Stimulated activated CD8-positive, alpha-beta memory T cell treated with anti-CD3 and anti-CD28 coated beads, Interleukin-2, amount 100 ng/mL, for 1 hour (primary cell): ENCODE data around the gene MALAT1.
"Not testable (repeated sequence)": the region's sequence is repeated elsewhere in the genome, so short reads cannot be mapped to it uniquely, and the experiment has no call there.

Source experiments
- DNase-seq, 2 donors: peaks; one replicate each; pipeline ENCODE4 v3.0.0-alpha.2; 2020; ENCODE audit warnings: low read depth in 2 of 2

MALAT1 gene

DNA sequence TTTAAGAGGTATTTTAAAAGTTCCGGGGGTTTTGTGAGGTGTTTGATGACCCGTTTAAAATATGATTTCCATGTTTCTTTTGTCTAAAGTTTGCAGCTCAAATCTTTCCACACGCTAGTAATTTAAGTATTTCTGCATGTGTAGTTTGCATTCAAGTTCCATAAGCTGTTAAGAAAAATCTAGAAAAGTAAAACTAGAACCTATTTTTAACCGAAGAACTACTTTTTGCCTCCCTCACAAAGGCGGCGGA lies 193 bp upstream of the MALAT1 start:
- no peak for DNase-seq

DNA sequence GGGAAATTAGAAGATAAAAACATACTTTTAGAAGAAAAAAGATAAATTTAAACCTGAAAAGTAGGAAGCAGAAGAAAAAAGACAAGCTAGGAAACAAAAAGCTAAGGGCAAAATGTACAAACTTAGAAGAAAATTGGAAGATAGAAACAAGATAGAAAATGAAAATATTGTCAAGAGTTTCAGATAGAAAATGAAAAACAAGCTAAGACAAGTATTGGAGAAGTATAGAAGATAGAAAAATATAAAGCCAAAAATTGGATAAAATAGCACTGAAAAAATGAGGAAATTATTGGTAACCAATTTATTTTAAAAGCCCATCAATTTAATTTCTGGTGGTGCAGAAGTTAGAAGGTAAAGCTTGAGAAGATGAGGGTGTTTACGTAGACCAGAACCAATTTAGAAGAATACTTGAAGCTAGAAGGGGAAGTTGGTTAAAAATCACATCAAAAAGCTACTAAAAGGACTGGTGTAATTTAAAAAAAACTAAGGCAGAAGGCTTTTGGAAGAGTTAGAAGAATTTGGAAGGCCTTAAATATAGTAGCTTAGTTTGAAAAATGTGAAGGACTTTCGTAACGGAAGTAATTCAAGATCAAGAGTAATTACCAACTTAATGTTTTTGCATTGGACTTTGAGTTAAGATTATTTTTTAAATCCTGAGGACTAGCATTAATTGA lies 1.0 kb downstream of the MALAT1 start:
- no peak for DNase-seq

DNA sequence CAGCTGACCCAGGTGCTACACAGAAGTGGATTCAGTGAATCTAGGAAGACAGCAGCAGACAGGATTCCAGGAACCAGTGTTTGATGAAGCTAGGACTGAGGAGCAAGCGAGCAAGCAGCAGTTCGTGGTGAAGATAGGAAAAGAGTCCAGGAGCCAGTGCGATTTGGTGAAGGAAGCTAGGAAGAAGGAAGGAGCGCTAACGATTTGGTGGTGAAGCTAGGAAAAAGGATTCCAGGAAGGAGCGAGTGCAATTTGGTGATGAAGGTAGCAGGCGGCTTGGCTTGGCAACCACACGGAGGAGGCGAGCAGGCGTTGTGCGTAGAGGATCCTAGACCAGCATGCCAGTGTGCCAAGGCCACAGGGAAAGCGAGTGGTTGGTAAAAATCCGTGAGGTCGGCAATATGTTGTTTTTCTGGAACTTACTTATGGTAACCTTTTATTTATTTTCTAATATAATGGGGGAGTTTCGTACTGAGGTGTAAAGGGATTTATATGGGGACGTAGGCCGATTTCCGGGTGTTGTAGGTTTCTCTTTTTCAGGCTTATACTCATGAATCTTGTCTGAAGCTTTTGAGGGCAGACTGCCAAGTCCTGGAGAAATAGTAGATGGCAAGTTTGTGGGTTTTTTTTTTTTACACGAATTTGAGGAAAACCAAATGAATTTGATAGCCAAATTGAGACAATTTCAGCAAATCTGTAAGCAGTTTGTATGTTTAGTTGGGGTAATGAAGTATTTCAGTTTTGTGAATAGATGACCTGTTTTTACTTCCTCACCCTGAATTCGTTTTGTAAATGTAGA lies 1.7 kb downstream of the MALAT1 start:
- DNase-seq, result no peak

DNA sequence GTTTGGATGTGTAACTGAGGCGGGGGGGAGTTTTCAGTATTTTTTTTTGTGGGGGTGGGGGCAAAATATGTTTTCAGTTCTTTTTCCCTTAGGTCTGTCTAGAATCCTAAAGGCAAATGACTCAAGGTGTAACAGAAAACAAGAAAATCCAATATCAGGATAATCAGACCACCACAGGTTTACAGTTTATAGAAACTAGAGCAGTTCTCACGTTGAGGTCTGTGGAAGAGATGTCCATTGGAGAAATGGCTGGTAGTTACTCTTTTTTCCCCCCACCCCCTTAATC lies 2.3 kb downstream of the MALAT1 start:
- no peak for DNase-seq

DNA sequence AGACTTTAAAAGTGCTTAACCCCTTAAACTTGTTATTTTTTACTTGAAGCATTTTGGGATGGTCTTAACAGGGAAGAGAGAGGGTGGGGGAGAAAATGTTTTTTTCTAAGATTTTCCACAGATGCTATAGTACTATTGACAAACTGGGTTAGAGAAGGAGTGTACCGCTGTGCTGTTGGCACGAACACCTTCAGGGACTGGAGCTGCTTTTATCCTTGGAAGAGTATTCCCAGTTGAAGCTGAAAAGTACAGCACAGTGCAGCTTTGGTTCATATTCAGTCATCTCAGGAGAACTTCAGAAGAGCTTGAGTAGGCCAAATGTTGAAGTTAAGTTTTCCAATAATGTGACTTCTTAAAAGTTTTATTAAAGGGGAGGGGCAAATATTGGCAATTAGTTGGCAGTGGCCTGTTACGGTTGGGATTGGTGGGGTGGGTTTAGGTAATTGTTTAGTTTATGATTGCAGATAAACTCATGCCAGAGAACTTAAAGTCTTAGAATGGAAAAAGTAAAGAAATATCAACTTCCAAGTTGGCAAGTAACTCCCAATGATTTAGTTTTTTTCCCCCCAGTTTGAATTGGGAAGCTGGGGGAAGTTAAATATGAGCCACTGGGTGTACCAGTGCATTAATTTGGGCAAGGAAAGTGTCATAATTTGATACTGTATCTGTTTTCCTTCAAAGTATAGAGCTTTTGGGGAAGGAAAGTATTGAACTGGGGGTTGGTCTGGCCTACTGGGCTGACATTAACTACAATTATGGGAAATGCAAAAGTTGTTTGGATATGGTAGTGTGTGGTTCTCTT lies 2.8 kb downstream of the MALAT1 start:
- DNase-seq, result no peak

DNA sequence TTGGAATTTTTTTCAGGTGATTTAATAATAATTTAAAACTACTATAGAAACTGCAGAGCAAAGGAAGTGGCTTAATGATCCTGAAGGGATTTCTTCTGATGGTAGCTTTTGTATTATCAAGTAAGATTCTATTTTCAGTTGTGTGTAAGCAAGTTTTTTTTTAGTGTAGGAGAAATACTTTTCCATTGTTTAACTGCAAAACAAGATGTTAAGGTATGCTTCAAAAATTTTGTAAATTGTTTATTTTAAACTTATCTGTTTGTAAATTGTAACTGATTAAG lies 3.4 kb downstream of the MALAT1 start:
- DNase-seq, result no peak

DNA sequence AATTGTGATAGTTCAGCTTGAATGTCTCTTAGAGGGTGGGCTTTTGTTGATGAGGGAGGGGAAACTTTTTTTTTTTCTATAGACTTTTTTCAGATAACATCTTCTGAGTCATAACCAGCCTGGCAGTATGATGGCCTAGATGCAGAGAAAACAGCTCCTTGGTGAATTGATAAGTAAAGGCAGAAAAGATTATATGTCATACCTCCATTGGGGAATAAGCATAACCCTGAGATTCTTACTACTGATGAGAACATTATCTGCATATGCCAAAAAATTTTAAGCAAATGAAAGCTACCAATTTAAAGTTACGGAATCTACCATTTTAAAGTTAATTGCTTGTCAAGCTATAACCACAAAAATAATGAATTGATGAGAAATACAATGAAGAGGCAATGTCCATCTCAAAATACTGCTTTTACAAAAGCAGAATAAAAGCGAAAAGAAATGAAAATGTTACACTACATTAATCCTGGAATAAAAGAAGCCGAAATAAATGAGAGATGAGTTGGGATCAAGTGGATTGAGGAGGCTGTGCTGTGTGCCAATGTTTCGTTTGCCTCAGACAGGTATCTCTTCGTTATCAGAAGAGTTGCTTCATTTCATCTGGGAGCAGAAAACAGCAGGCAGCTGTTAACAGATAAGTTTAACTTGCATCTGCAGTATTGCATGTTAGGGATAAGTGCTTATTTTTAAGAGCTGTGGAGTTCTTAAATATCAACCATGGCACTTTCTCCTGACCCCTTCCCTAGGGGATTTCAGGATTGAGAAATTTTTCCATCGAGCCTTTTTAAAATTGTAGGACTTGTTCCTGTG lies 3.9 kb downstream of the MALAT1 start:
- DNase-seq, result no peak

DNA sequence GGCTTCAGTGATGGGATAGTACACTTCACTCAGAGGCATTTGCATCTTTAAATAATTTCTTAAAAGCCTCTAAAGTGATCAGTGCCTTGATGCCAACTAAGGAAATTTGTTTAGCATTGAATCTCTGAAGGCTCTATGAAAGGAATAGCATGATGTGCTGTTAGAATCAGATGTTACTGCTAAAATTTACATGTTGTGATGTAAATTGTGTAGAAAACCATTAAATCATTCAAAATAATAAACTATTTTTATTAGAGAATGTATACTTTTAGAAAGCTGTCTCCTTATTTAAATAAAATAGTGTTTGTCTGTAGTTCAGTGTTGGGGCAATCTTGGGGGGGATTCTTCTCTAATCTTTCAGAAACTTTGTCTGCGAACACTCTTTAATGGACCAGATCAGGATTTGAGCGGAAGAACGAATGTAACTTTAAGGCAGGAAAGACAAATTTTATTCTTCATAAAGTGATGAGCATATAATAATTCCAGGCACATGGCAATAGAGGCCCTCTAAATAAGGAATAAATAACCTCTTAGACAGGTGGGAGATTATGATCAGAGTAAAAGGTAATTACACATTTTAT lies 4.6 kb downstream of the MALAT1 start:
- DNase-seq, result no peak

DNA sequence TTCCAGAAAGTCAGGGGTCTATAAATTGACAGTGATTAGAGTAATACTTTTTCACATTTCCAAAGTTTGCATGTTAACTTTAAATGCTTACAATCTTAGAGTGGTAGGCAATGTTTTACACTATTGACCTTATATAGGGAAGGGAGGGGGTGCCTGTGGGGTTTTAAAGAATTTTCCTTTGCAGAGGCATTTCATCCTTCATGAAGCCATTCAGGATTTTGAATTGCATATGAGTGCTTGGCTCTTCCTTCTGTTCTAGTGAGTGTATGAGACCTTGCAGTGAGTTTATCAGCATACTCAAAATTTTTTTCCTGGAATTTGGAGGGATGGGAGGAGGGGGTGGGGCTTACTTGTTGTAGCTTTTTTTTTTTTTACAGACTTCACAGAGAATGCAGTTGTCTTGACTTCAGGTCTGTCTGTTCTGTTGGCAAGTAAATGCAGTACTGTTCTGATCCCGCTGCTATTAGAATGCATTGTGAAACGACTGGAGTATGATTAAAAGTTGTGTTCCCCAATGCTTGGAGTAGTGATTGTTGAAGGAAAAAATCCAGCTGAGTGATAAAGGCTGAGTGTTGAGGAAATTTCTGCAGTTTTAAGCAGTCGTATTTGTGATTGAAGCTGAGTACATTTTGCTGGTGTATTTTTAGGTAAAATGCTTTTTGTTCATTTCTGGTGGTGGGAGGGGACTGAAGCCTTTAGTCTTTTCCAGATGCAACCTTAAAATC lies 5.3 kb downstream of the MALAT1 start:
- DNase-seq, result no peak

DNA sequence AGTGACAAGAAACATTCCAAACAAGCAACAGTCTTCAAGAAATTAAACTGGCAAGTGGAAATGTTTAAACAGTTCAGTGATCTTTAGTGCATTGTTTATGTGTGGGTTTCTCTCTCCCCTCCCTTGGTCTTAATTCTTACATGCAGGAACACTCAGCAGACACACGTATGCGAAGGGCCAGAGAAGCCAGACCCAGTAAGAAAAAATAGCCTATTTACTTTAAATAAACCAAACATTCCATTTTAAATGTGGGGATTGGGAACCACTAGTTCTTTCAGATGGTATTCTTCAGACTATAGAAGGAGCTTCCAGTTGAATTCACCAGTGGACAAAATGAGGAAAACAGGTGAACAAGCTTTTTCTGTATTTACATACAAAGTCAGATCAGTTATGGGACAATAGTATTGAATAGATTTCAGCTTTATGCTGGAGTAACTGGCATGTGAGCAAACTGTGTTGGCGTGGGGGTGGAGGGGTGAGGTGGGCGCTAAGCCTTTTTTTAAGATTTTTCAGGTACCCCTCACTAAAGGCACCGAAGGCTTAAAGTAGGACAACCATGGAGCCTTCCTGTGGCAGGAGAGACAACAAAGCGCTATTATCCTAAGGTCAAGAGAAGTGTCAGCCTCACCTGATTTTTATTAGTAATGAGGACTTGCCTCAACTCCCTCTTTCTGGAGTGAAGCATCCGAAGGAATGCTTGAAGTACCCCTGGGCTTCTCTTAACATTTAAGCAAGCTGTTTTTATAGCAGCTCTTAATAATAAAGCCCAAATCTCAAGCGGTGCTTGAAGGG lies 6.0 kb downstream of the MALAT1 start:
- DNase-seq, result no peak

DNA sequence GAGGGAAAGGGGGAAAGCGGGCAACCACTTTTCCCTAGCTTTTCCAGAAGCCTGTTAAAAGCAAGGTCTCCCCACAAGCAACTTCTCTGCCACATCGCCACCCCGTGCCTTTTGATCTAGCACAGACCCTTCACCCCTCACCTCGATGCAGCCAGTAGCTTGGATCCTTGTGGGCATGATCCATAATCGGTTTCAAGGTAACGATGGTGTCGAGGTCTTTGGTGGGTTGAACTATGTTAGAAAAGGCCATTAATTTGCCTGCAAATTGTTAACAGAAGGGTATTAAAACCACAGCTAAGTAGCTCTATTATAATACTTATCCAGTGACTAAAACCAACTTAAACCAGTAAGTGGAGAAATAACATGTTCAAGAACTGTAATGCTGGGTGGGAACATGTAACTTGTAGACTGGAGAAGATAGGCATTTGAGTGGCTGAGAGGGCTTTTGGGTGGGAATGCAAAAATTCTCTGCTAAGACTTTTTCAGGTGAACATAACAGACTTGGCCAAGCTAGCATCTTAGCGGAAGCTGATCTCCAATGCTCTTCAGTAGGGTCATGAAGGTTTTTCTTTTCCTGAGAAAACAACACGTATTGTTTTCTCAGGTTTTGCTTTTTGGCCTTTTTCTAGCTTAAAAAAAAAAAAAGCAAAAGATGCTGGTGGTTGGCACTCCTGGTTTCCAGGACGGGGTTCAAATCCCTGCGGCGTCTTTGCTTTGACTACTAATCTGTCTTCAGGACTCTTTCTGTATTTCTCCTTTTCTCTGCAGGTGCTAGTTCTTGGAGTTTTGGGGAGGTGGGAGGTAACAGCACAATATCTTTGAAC lies 6.8 kb downstream of the MALAT1 start:
- DNase-seq, result no peak

DNA sequence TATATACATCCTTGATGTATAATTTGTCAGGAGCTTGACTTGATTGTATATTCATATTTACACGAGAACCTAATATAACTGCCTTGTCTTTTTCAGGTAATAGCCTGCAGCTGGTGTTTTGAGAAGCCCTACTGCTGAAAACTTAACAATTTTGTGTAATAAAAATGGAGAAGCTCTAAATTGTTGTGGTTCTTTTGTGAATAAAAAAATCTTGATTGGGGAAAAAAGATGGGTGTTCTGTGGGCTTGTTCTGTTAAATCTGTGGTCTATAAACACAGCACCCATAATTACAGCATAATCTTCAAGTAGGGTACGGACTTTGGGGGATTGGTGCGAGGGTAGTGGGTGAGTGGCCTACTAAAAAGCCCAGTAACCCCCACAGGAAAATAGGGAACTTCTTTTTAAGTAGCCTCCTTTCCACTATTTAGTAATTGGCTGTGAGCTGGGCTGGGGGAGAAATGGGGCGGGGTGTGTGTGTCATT lies 7.5 kb downstream of the MALAT1 start:
- DNase-seq, result no peak

DNA sequence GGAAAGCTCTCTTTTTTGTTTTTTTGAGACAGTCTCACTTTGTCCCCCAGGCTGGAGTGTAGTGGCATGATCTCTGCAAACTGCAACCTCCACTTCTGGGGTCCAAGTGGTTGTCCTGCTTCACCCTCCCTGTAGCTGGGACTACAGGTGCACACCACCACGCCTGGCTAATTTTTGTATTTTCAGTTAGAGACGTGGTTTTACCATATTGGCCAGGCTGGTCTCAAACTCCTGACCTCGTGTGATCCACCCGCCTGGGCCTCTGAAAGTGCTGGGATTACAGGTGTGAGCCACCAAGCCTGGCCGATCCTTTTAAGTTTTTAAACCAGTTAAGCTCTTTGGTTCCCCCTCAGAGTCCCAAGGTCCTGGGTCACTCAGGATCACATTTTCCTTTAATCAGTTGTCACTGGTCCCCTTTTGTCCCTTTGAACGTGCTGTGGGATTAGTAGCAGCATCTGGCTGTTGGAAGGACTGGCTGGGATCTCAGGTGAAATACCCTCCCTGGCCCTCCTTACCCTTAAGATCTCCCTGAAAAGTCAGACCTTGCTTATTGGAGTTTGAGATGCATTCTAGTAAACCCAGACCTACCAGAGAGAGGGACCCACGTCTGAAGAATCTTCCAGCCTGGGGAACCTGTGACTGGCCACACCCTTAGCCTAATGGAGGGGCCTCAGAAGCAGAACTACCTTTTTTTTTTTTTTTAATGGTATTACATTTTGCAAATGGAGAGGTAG lies 8.1 kb downstream of the MALAT1 start:
- peak in 1 of 2 donors; percentile 38 for DNase-seq

DNA sequence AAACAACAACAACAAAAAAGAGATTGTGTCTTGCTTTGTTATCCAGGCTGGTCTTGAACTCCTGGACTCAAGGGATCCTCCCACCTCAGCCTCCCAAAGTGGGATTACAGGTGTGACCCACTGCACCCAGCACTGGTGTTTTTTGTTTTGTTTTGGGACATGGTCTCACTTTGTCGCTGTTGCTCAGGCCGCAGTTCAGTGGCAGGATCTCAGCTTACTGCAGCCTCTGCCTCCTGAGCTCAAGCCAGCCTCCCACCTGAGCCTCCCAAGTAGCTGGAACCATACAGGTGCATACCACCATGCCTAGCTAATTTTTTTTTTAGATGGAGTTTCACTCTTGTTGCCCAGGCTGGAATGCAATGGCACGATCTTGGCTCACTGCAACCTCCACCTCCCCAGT lies 13.5 kb downstream of the MALAT1 start:
- not testable (repeated sequence) for DNase-seq

DNA sequence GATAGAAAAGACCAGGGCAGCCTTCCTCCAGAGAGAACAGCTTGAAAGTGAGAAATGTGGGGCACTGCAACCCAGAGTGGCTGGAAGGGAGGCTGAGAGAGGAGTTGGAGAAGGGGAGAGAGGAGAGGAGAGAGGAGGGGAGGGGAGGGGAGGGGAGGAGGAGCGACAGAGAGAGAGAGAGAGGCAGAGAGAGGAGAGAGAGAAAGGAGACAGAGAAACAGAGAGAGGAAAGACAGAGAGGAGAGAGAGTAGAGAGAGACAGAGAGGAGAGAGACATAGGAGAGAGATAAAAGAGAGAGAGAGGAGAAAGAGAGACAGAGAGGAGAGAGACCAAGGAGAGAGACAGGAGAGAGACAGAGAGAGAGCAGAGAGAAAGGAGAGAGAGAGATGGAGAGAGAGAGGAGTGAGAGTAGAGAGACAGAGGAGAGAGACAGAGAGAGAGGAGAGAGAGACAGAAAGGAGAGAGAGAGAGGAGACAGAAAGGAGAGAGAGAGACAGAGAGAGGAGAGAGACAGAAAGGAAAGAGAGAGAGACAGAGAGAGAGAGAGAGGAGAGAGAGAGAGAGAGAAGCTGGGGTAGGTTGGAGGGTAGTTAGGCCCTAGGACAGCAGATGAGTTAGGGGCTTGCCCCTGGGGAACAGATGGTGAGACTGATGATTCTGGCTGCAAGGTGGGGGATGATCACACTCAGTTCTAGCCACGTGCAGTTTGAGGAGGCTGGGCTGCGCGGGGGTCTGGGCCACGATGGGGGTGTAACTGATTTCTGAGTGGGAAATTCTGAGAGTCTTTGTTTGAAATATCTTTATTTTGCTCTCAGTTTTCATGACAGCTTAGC lies 17.5 kb downstream of the MALAT1 start:
- DNase-seq, result no peak

DNA sequence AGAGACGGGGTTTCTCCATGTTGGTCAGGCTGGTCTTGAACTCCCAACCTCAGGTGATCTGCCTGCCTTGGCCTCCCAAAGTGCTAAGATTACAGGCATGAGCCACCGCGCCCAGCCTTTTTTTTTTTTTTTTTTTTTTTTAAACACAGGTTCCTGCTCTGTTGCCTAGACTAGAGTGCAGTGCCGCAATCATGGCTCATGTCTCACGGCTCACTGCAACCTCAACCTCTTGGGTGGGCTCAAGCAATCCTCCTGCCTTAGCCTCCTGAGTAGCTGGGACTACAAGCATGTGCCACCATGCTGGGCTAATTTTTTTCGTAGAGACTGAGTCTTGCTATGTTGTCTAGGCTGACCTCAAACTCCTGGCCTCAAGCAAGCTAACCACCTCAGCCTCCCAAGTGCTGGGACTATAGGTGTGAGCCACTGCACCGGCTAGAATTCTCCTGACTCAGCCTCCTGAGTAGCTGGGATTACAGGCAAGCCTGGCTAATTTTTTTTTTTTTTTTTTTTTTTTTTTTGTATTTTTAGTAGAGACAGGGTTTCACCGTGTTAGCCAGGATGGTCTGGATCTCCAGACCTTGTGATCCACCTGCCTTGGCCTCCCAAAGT lies 20.2 kb downstream of the MALAT1 start:
- not testable (repeated sequence) for DNase-seq

DNA sequence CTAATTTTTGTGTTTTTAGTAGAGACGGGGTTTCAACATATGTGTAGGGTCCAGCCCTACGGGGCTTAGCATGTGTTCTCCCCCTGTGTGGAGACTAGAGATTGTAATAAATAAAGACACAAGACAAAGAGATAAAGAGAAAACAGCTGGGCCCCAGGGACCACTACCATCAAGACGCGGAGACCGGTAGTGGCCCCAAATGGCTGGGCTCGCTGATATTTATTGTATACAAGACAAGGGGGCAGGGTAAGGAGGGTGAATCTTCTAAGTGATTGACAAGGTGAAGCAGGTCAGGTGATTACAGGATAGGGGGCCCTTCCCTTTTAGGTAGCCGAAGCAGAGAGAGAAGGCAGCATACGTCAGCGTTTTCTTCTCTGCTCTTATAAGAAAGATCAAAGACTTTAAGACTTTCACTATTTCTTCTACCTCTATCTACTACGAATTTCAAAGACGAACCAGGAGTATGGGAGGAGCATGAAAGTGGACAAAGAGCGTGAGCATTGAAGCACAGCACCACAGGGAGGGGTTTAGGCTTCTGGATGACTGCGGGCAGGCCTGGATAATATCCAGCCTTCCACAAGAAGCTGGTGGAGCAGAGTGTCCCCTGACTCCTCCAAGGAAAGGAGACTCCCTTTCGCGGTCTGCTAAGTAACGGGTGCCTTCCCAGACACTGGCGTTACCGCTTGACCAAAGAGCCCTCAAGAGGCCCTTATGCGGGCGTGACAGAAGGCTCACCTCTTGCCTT lies 23.1 kb downstream of the MALAT1 start:
- not testable (repeated sequence) for DNase-seq
